K562 (cell line): Measurements from ENCODE around the gene PUM1. TPM values are rescaled to one million over a fixed set of nuclear protein-coding genes. Genes with fewer than 3 reads are reported as not detected.
A peak's percentile ranks its signal among the peaks of the same experiment; 100 is the strongest.

Experiments used
- CHD2 ChIP-seq: IDR thresholded peaks from 2 replicates; pipeline ENCODE4 v1.6.1; 2011; ENCODE audit warnings: low read depth, low read length
- CREM ChIP-seq: IDR thresholded peaks from 2 replicates; pipeline ENCODE4 v1.6.1; 2014; ENCODE audit warnings: antibody characterized with exemption, low read depth
- DACH1 ChIP-seq: fragments of 450-650 bp; IDR thresholded peaks from 2 replicates; pipeline ENCODE4 v1.6.1; 2018; ENCODE audit not compliant: partially characterized antibody
- FOXA3 ChIP-seq, 2 experiments: fragments of 450-650 bp in 1 of 2; sonication (generic) in 1 of 2; formaldehyde crosslinking; IDR thresholded peaks in 1 of 2; conservative IDR thresholded peaks in 1 of 2; 2 replicates each; pipeline versions ENCODE4 v1.4.0 to v1.8.0; 2020 to 2022; ENCODE audit warnings: mild to moderate bottlenecking in 2 of 2, missing genetic modification reagents in 1 of 2
- HDAC2 ChIP-seq: fragments of 450-650 bp; IDR thresholded peaks from 2 replicates; pipeline ENCODE4 v1.6.1; 2016; ENCODE audit warnings: mild to moderate bottlenecking
- JUN ChIP-seq, 2 experiments: sonication (generic) in 1 of 2; formaldehyde crosslinking in 1 of 2; IDR thresholded peaks; 2 replicates each; pipeline versions ENCODE4 v1.6.1 to v1.8.0; 2012 to 2022; ENCODE audit warnings: borderline replicate concordance in 2 of 2, mild to moderate bottlenecking in 2 of 2, improper control_type of control experiment in 1 of 2, low read depth in 1 of 2, low read length in 1 of 2, missing genetic modification reagents in 1 of 2
- MCM3 ChIP-seq: fragments of 450-650 bp; IDR thresholded peaks from 2 replicates; pipeline ENCODE4 v1.6.1; 2016
- NR2C2 ChIP-seq, 2 experiments: fragments of 200-800 bp in 1 of 2; sonication (Bioruptor generic) in 1 of 2; sonication (generic) in 1 of 2; formaldehyde crosslinking in 1 of 2; IDR thresholded peaks; 2 replicates each; pipeline versions ENCODE4 v1.6.1 to v1.8.0; 2016 to 2022; ENCODE audit warnings: mild to moderate bottlenecking in 1 of 2, missing compliant biosample characterization in 1 of 2, missing genetic modification characterization in 1 of 2, missing genetic modification reagents in 1 of 2
- RB1 ChIP-seq: fragments of 450-650 bp; IDR thresholded peaks from 2 replicates; pipeline ENCODE4 v1.6.1; 2017; ENCODE audit warnings: low read depth, mild to moderate bottlenecking
- RBBP5 ChIP-seq: fragments of 200-600 bp; sonication (generic); IDR thresholded peaks from 2 replicates; pipeline ENCODE4 v1.6.1; 2012; ENCODE audit warnings: borderline replicate concordance, mild to moderate bottlenecking, low read length, control low read depth, inconsistent platforms; ENCODE audit not compliant: insufficient read depth, poor library complexity, severe bottlenecking
- RCOR1 ChIP-seq, 2 experiments: IDR thresholded peaks; 2 replicates each; pipeline ENCODE4 v1.6.1; 2012; ENCODE audit warnings: low read depth in 2 of 2, low read length in 2 of 2, borderline replicate concordance in 1 of 2, improper control_type of control experiment in 1 of 2
- RREB1 ChIP-seq: fragments of 250-450 bp; sonication (Bioruptor Pico); IDR thresholded peaks from 2 replicates; pipeline ENCODE4 v1.4.0; 2020
- SOX6 ChIP-seq: fragments of 450-650 bp; IDR thresholded peaks from 2 replicates; pipeline ENCODE4 v1.6.1; 2014; ENCODE audit warnings: mild to moderate bottlenecking
- TBL1XR1 ChIP-seq, 2 experiments: IDR thresholded peaks; 2 replicates each; pipeline ENCODE4 v1.6.1; 2012; ENCODE audit warnings: improper control_type of control experiment in 2 of 2, low read length in 2 of 2, mild to moderate bottlenecking in 1 of 2
- TSHZ1 ChIP-seq: fragments of 250-450 bp; sonication (Bioruptor Pico); IDR thresholded peaks from 2 replicates; pipeline ENCODE4 v1.4.0; 2020; ENCODE audit warnings: mild to moderate bottlenecking, moderate library complexity
- ZNF830 ChIP-seq: fragments of 250-450 bp; sonication (Bioruptor Pico); IDR thresholded peaks from 2 replicates; pipeline ENCODE4 v1.5.0; 2021; ENCODE audit warnings: mild to moderate bottlenecking
- polyA plus RNA-seq, 8 experiments: library from polyadenylated mRNA; depleted of rRNA in 4 of 8; stranded (reverse) in 5 of 8; unstranded in 3 of 8; fragments of >200 nt; fragmentation: Nextera tagmentation in 2 of 8; fragmentation: Illumina TruSeq in 1 of 8; extraction: Ambion mirVana in 2 of 8; extraction: Trizol in 1 of 8; gene quantifications; 2 replicates each; pipeline versions ENCODE4 v1.2.1 to v1.2.3, GENCODE V29; 2011 to 2014; ENCODE audit warnings: inconsistent platforms in 1 of 8, missing spikeins in 1 of 8
- total RNA-seq, 7 experiments: library from RNA; depleted of rRNA in 6 of 7; stranded (reverse); fragments of >200 nt in 6 of 7; fragmentation: Illumina TruSeq in 2 of 7; extraction: Trizol in 2 of 7; gene quantifications; 2 replicates each; pipeline versions ENCODE4 v1.2.1 to v1.2.3, GENCODE V29; 2011 to 2021; ENCODE audit warnings: low replicate concordance in 1 of 7

Gene PUM1
- total and polyA plus RNA-seq, 9 of the 15 experiments (the other 6 are each of a cell fraction or from before 2014, with no cell fraction given), result 37.7 to 104 (median 55.7) TPM

- TF ChIP-seq RREB1, result 0 out of 2 replicates have a peak, but pooled peaks have one; percentile 65
- 0 out of 4 replicates have a peak, but pooled peaks of 1 of the 2 experiments have one; percentile 56 for TF ChIP-seq FOXA3 (CRISPR knock-in tag; conservative IDR thresholded peaks at IDR 0.05 in 1 of 2, IDR thresholded peaks at IDR 0.05 in 1 of 2)
- no peak for TF ChIP-seq MCM3
- peak; percentile 76 for TF ChIP-seq CHD2
- TF ChIP-seq TSHZ1, result no peak
- TF ChIP-seq DACH1, result peak; percentile 31
- 0 out of 2 replicates have a peak, but pooled peaks have one; percentile 26 for TF ChIP-seq JUN (IDR thresholded peaks at IDR 0.05; ENCODE audit: borderline replicate concordance, low read depth, low read length)
- 0 out of 2 replicates have a peak, but pooled peaks have one; percentile 50 for TF ChIP-seq JUN (CRISPR knock-in tag; IDR thresholded peaks at IDR 0.05; ENCODE audit: borderline replicate concordance)
- peak; percentile 53 for TF ChIP-seq CREM
- TF ChIP-seq RBBP5, result no peak
- TF ChIP-seq SOX6, result no peak
- TF ChIP-seq NR2C2 (CRISPR knock-in tag; IDR thresholded peaks at IDR 0.05), result peak; percentile 71; the same call in 1 of the 2 replicates
- no peak for TF ChIP-seq NR2C2 (tag; IDR thresholded peaks at IDR 0.05)
- TF ChIP-seq ZNF830 (CRISPR knock-in tag), result no peak
- no peak for TF ChIP-seq HDAC2
- TF ChIP-seq RCOR1 (IDR thresholded peaks at IDR 0.05; ENCODE audit: borderline replicate concordance in 1 of 2, low read depth in 2 of 2, low read length in 2 of 2), result peak in 1 of 2 experiments; percentile 69; a peak in 2 of 4 replicates
- peak in 1 of 2 experiments; percentile 29; a peak in 2 of 4 replicates for TF ChIP-seq TBL1XR1 (IDR thresholded peaks at IDR 0.05; ENCODE audit: low read length in 2 of 2)
- TF ChIP-seq RB1, result 0 out of 2 replicates have a peak, but pooled peaks have one; percentile 71
Observed at GRCh38 chr1:30911059-30911954, 154.2 kb downstream of the PUM1 start (continued).
